Esophagus (tissue), 2 donors: Measurements from ENCODE around the gene TTC33. TPM values are rescaled to one million over a fixed set of nuclear protein-coding genes. Genes with fewer than 3 reads are reported as not detected.
"Not testable (repeated sequence)": the region's sequence is repeated elsewhere in the genome, so short reads cannot be mapped to it uniquely, and the experiment has no call there.

ENCODE experiments used
- H3K27ac ChIP-seq, 2 donors: one replicate each; pipeline ENCODE4 v1.5.1; 2013; ENCODE audit warnings: low read depth in 2 of 2, mild to moderate bottlenecking in 2 of 2, inconsistent platforms in 1 of 2, low read length in 1 of 2, moderate library complexity in 1 of 2
- H3K27me3 ChIP-seq, 2 donors: one replicate each; pipeline ENCODE4 v1.6.1; 2013; ENCODE audit warnings: low read length in 2 of 2, control low read depth in 1 of 2, mild to moderate bottlenecking in 1 of 2; ENCODE audit not compliant: insufficient read depth in 2 of 2, control insufficient read depth in 1 of 2
- H3K36me3 ChIP-seq, 2 donors: one replicate each; pipeline ENCODE4 v1.6.1; 2013; ENCODE audit warnings: low read length in 1 of 2; ENCODE audit not compliant: control insufficient read depth in 2 of 2, insufficient read depth in 2 of 2
- H3K4me1 ChIP-seq, 2 donors: one replicate each; pipeline ENCODE4 v1.6.1; 2013; ENCODE audit warnings: low read length in 1 of 2; ENCODE audit not compliant: control insufficient read depth in 2 of 2, insufficient read depth in 2 of 2
- H3K4me3 ChIP-seq, 2 donors: one replicate each; pipeline ENCODE4 v1.5.1; 2013; ENCODE audit warnings: low read length in 2 of 2, mild to moderate bottlenecking in 2 of 2, low read depth in 1 of 2, moderate library complexity in 1 of 2
- H3K9me3 ChIP-seq, 2 donors: one replicate each; pipeline ENCODE4 v1.6.1; 2013; ENCODE audit warnings: mild to moderate bottlenecking in 2 of 2, low read depth in 1 of 2, low read length in 1 of 2, moderate library complexity in 1 of 2; ENCODE audit not compliant: control insufficient read depth in 2 of 2, insufficient read depth in 1 of 2
- WGBS, 2 donors: extraction: QIAGEN DNeasy Blood & Tissue Kit; methylation state at CpG; one replicate each; pipeline ENCODE4 v1.1.7; 2013; 5-methylcytosine and 5-hydroxymethylcytosine counted together
- polyA plus RNA-seq, 2 donors: library from polyadenylated mRNA; stranded (reverse); fragments of 200-250 nt; gene quantifications; one replicate each; pipeline ENCODE4 v1.2.3, GENCODE V29; 2013
- donor health status: healthy with polysubstance abuse.
- donor health status: Bipolar disorder and iron deficiency.

TTC33 gene
- polyA plus RNA-seq, 2 donors = 3.2 to 3.7 TPM

DNA sequence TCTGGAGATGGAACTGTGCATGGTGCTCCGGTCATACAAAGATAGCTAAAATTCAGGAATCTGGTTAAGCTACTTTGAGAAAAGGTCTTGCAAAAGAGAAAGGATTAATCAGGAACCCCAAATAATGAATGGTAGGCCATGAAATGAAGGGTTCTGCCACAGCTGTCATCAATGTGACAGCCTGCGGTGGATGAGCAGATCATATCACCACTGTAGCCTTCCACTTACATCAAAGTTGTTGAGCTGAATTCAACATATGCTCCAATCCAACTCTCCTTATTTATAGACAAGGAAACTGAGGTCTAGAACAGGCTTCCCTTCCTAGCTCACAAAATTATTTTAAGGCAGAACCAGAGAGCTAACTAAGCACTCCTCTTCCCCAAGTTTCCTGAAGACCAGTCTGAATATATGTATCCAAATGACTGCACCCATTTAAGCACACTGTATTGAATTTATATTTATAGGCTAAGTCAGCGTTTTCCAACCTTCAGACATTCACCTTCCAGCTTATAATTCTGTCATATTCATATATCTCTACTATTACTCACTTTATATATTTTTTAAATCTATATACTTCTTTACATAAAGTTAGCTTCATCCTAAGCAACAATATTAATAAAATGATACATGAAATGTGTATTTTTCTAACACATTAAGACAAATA is 90.0 kb downstream of the TTC33 start:
- Histone ChIP-seq H3K27ac (no peak overlapping the region), H3K4me3 (no peak overlapping the region), H3K4me1 (no peaks in the 10 kb centered on the region), H3K9me3 (no peaks in the 10 kb centered on the region), H3K27me3 (no peaks in the 10 kb centered on the region), H3K36me3 (no peaks in the 10 kb centered on the region)
- WGBS, 2 donors = 69 to 78% methylated on average over 3 of the region's 3 CpGs

DNA sequence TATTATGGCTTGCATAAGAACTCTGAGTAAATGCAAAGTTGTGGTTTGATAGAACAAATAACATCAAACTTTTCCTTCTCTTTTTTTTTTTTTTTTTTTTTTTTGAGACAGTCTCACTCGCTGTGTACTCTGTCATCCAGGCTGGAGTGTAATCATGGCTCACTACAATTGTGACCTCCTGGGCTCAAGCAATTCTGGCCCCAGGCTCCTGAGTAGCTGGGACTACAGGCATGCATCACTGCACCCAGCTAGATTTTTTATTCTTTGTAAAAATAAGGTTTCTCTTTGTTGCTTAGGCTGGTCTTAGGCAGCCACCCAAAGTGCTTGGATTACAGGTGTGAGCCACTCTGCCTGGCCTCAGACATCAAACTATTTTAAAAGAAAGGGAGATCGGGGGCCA is 95.0 kb downstream of the TTC33 start:
- Histone ChIP-seq H3K4me1 (no peaks in the 10 kb centered on the region), H3K27me3 (no peaks in the 10 kb centered on the region), H3K4me3 (no peak overlapping the region), H3K9me3 (no peaks in the 10 kb centered on the region), H3K36me3 (no peaks in the 10 kb centered on the region), H3K27ac (no peak overlapping the region)
- WGBS, 2 donors = 71 to 82% methylated on average over 2 of the region's 2 CpGs

- no peak overlapping the region for H3K4me3 ChIP-seq
- H3K27me3 ChIP-seq = no peaks in the 10 kb centered on the region
- H3K27ac ChIP-seq = no peak overlapping the region
- no peaks in the 10 kb centered on the region for H3K36me3 ChIP-seq
- H3K9me3 ChIP-seq = no peaks in the 10 kb centered on the region
- H3K4me1 ChIP-seq = peaks cover 0 to 3% of the 10 kb centered on the region in 2 donors
Observed at GRCh38 chr5:40656766-40657165, 99.0 kb downstream of the TTC33 start.

DNA sequence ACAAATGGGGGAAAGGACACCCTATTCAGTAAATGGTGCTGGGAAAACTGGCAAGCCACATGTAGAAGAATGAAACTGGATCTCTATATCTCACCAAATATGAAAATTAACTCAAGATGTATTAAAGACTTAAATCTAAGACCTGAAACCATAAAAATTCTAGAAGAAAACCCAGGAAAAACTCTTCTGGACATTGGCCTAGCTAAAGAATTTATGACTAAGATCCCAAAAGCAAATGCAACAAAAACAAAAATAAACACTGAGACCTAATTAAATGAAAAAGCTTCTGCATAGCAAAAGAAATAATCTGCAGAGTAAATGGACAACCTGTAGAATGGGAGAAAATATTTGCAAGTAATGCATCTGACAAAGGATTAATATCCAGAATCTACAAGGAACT is 99.7 kb downstream of the TTC33 start:
- not testable (repeated sequence) for H3K27ac ChIP-seq, H3K9me3 ChIP-seq, H3K36me3 ChIP-seq, H3K4me1 ChIP-seq, H3K4me3 ChIP-seq, H3K27me3 ChIP-seq

DNA sequence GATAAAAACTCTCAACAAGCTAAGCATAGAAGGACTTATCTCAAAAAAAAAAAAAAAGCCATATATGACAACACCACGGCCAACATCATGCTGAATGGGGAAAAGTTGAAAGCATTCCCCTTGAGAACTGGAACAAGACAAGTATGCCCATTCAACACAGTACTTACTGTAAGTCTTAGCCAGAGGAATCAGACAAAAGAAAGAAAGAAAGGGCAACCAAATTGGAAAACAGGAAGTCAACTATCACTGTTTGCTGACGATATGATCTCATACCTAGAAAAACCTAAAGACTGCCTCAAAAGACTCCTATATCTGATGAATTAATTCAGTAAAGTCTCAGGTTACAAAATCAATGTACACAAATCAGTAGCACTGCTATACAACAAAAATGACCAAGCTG is 100.6 kb downstream of the TTC33 start:
- H3K36me3 ChIP-seq = no peaks in the 10 kb centered on the region
- no peak overlapping the region for H3K27ac ChIP-seq
- 48 to 75% methylated on average over 2 of the region's 2 CpGs for WGBS, 2 donors
- H3K4me1 ChIP-seq = peaks cover 0 to 3% of the 10 kb centered on the region in 2 donors
- no peaks in the 10 kb centered on the region for H3K9me3 ChIP-seq
- no peak overlapping the region for H3K4me3 ChIP-seq
- no peaks in the 10 kb centered on the region for H3K27me3 ChIP-seq

- Histone ChIP-seq H3K4me3 (no peak overlapping the region), H3K4me1 (peaks cover 0 to 3% of the 10 kb centered on the region in 2 donors), H3K27ac (no peak overlapping the region), H3K27me3 (no peaks in the 10 kb centered on the region), H3K9me3 (no peaks in the 10 kb centered on the region), H3K36me3 (no peaks in the 10 kb centered on the region)
- WGBS, 2 donors = 56 to 68% methylated on average over 4 of the region's 4 CpGs
Observed at GRCh38 chr5:40654377-40654991, 101.3 kb downstream of the TTC33 start.

- H3K4me1 ChIP-seq = peaks cover 0 to 3% of the 10 kb centered on the region in 2 donors
- WGBS, 2 donors = 86 to 89% methylated on average over 4 of the region's 4 CpGs
- H3K4me3 ChIP-seq = no peak overlapping the region
- H3K9me3 ChIP-seq = no peaks in the 10 kb centered on the region
- no peaks in the 10 kb centered on the region for H3K27me3 ChIP-seq
- no peaks in the 10 kb centered on the region for H3K36me3 ChIP-seq
- no peak overlapping the region for H3K27ac ChIP-seq
Observed at GRCh38 chr5:40653221-40654022, 102.3 kb downstream of the TTC33 start.

GRCh38 chr5:40652441-40653220 is 103.1 kb downstream of the TTC33 start:
- H3K4me3 ChIP-seq = no peak overlapping the region
- H3K27me3 ChIP-seq = no peaks in the 10 kb centered on the region
- H3K4me1 ChIP-seq = peaks cover 0 to 3% of the 10 kb centered on the region in 2 donors
- H3K27ac ChIP-seq = no peak overlapping the region
- no peaks in the 10 kb centered on the region for H3K36me3 ChIP-seq
- WGBS, 2 donors = 74 to 76% methylated on average over 8 of the region's 8 CpGs
- no peaks in the 10 kb centered on the region for H3K9me3 ChIP-seq

- 96 to 100% methylated on average over 3 of the region's 3 CpGs for WGBS, 2 donors
Observed at GRCh38 chr5:40651201-40651600, 104.6 kb downstream of the TTC33 start.

More at GRCh38 chr5:40651201-40651600, 104.6 kb downstream of the TTC33 start:
- Histone ChIP-seq H3K36me3 (no peaks in the 10 kb centered on the region), H3K4me3 (no peak overlapping the region), H3K27me3 (no peaks in the 10 kb centered on the region), H3K27ac (no peak overlapping the region), H3K9me3 (no peaks in the 10 kb centered on the region), H3K4me1 (peaks cover 0 to 3% of the 10 kb centered on the region in 2 donors)
